Sigmoid colon (tissue), 7 donors: Measurements from ENCODE around the gene HPS6. TPM values are rescaled to one million over a fixed set of nuclear protein-coding genes. Genes with fewer than 3 reads are reported as not detected.

Experiments used
- DNase-seq: peaks from one replicate; pipeline ENCODE4 v3.0.0-alpha.2; 2019
- H3K27ac ChIP-seq, 4 donors: fragments of 200-600 bp; sonication (generic); one replicate each; pipeline ENCODE4 v1.5.1; 2016 to 2019; ENCODE audit warnings: mild to moderate bottlenecking in 1 of 4
- H3K27me3 ChIP-seq, 3 donors: fragments of 200-600 bp; sonication (generic); one replicate each; pipeline ENCODE4 v1.5.1; 2019; ENCODE audit warnings: mild to moderate bottlenecking in 1 of 3
- H3K36me3 ChIP-seq, 4 donors: fragments of 200-600 bp; sonication (generic); one replicate each; pipeline ENCODE4 v1.5.1; 2016 to 2019
- H3K4me1 ChIP-seq, 4 donors: fragments of 200-600 bp; sonication (generic); one replicate each; pipeline ENCODE4 v1.5.1; 2017 to 2019
- H3K4me3 ChIP-seq, 4 donors: fragments of 200-600 bp; sonication (generic); one replicate each; pipeline ENCODE4 v1.5.1; 2017 to 2019; ENCODE audit warnings: mild to moderate bottlenecking in 2 of 4, moderate library complexity in 1 of 4
- H3K9me3 ChIP-seq, 4 donors: fragments of 200-600 bp in 3 of 4; sonication (generic) in 3 of 4; one replicate each; pipeline versions ENCODE4 v1.5.1 to v1.6.1; 2013 to 2019
- EP300 ChIP-seq, 4 donors: sonication (generic); formaldehyde crosslinking; IDR thresholded peaks; one replicate each; pipeline ENCODE4 v1.6.1; 2017; ENCODE audit warnings: antibody characterized with exemption in 4 of 4
- POLR2A ChIP-seq, 2 donors: fragments of 450-650 bp; IDR thresholded peaks; one replicate each; pipeline ENCODE4 v1.6.1; 2016; ENCODE audit warnings: antibody characterized with exemption in 2 of 2, mild to moderate bottlenecking in 2 of 2, moderate library complexity in 2 of 2
- POLR2AphosphoS5 ChIP-seq, 4 donors: sonication (generic); formaldehyde crosslinking; IDR thresholded peaks; one replicate each; pipeline ENCODE4 v1.6.1; 2017; ENCODE audit warnings: antibody characterized with exemption in 4 of 4
- WGBS, 2 donors: extraction: QIAGEN DNeasy Blood & Tissue Kit; methylation state at CpG; one replicate each; pipeline ENCODE4 v1.1.7; 2013; 5-methylcytosine and 5-hydroxymethylcytosine counted together
- intact Hi-C: fragments of 100-400 bp; cut with DNase I; formaldehyde crosslinking; loops from one replicate; pipeline ENCODE4 v1.15.1; 2023
- polyA plus RNA-seq, 3 donors: library from polyadenylated mRNA; stranded (reverse); fragments of 200-250 nt; gene quantifications; one replicate each; pipeline ENCODE4 v1.2.3, GENCODE V29; 2013
- total RNA-seq, 4 donors: library from RNA; depleted of rRNA; stranded (reverse); fragments of >200 nt; gene quantifications; one replicate each; pipeline ENCODE4 v1.1.0, GENCODE V29; 2016
- TF ChIP-seq, protein P1 (sequence below), 4 experiments: fragments of 450-650 bp in 3 of 4; fragments of 200-600 bp in 1 of 4; IDR thresholded peaks; one replicate each; pipeline ENCODE4 v1.5.1; 2016 to 2019; ENCODE audit warnings: antibody characterized with exemption in 4 of 4, mild to moderate bottlenecking in 3 of 4, moderate library complexity in 2 of 4
- donor health status: healthy with polysubstance abuse.
- donor health status: Bipolar disorder and iron deficiency.
- donor health status: healthy.

HPS6 gene
- total and polyA plus RNA-seq, 7 donors = 9.0 to 18.9 (median 13.4) TPM

- H3K36me3 ChIP-seq = peaks cover under 1 to 10% (median 4%) of the 10 kb centered on the region in 4 donors
- no peaks in the 10 kb centered on the region for H3K27me3 ChIP-seq
- H3K4me1 ChIP-seq = no peaks in the 10 kb centered on the region
- no peak overlapping the region for H3K27ac ChIP-seq
- no peak overlapping the region for H3K4me3 ChIP-seq
- intact Hi-C loops = no loop called here
- H3K9me3 ChIP-seq = no peaks in the 10 kb centered on the region
- 59 to 77% methylated on average over 1 of the region's 1 CpG for WGBS, 2 donors
- TF ChIP-seq POLR2A (IDR thresholded peaks at IDR 0.05) (no peak), POLR2AphosphoS5 (IDR thresholded peaks at IDR 0.05) (no peak), EP300 (IDR thresholded peaks at IDR 0.05) (no peak)
- TF ChIP-seq, protein P1, sequence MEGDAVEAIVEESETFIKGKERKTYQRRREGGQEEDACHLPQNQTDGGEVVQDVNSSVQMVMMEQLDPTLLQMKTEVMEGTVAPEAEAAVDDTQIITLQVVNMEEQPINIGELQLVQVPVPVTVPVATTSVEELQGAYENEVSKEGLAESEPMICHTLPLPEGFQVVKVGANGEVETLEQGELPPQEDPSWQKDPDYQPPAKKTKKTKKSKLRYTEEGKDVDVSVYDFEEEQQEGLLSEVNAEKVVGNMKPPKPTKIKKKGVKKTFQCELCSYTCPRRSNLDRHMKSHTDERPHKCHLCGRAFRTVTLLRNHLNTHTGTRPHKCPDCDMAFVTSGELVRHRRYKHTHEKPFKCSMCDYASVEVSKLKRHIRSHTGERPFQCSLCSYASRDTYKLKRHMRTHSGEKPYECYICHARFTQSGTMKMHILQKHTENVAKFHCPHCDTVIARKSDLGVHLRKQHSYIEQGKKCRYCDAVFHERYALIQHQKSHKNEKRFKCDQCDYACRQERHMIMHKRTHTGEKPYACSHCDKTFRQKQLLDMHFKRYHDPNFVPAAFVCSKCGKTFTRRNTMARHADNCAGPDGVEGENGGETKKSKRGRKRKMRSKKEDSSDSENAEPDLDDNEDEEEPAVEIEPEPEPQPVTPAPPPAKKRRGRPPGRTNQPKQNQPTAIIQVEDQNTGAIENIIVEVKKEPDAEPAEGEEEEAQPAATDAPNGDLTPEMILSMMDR (IDR thresholded peaks at IDR 0.05) = no peak
- DNase-seq = no peak
These were observed 37.3 kb downstream of the HPS6 start for GRCh38 chr10:102102421-102102820.

DNA sequence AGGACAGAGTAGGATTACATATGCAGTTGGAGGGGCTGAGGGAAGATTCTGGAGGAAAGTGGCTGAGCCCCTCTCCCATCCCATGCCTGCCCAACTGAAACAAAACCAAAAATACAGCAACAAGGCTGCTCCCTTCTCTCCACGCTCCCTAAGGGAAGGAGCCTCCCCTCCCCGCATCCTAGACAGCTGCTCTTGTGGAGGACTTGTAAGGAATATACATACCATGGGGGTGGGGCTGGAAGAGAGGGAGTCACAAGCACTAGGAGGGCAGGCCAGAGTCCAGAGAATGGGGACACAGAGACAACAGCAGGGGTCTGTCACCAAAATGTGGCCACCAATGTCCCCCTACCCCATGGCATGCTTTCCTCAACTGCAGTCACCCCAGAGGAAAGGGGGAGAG is 41.8 kb downstream of the HPS6 start:
- intact Hi-C loops = no loop called here
- Histone ChIP-seq H3K27me3 (no peaks in the 10 kb centered on the region), H3K9me3 (no peaks in the 10 kb centered on the region), H3K4me1 (no peaks in the 10 kb centered on the region), H3K27ac (no peak overlapping the region), H3K36me3 (peaks cover 37 to 53% (median 44%) of the 10 kb centered on the region in 4 donors), H3K4me3 (no peak overlapping the region)
- WGBS, 2 donors = 85 to 90% methylated on average over 2 of the region's 2 CpGs
- TF ChIP-seq POLR2A (IDR thresholded peaks at IDR 0.05) (no peak), POLR2AphosphoS5 (IDR thresholded peaks at IDR 0.05) (no peak), EP300 (IDR thresholded peaks at IDR 0.05) (no peak)
- TF ChIP-seq, protein P1 (IDR thresholded peaks at IDR 0.05) = no peak
- no peak for DNase-seq

- Histone ChIP-seq H3K9me3 (no peaks in the 10 kb centered on the region), H3K36me3 (peaks cover 37 to 53% (median 44%) of the 10 kb centered on the region in 4 donors), H3K4me1 (peaks cover 0 to 24% (median 22%) of the 10 kb centered on the region in 4 donors), H3K27ac (no peak overlapping the region), H3K27me3 (no peaks in the 10 kb centered on the region), H3K4me3 (no peak overlapping the region)
- 92 to 93% methylated on average over 24 of the region's 24 CpGs for WGBS, 2 donors
- DNase-seq = no peak
- intact Hi-C loops = no loop called here
- TF ChIP-seq POLR2AphosphoS5 (IDR thresholded peaks at IDR 0.05) (no peak), POLR2A (IDR thresholded peaks at IDR 0.05) (no peak), EP300 (IDR thresholded peaks at IDR 0.05) (no peak)
- TF ChIP-seq, protein P1 (IDR thresholded peaks at IDR 0.05) = no peak
These were observed 44.3 kb downstream of the HPS6 start for GRCh38 chr10:102109166-102110116.

DNA sequence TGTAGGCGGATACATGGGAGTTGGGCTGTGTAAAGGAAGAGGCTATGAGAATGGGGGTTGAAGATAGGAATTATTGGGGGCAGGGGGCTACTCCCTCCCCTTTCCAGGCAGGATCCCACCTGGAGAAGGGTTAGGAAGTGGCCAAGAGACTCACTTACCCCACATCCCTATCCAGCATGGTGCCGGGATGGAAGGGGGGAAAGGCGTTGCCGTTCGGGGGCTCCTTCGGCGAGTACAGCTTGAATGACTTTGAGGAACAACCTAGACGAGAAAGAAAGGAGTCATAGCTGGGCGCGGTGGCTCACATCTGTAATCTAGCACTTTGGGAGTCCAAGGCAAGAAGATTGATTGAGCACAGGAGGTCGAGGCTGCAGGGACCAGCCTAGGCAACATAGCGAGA is 46.1 kb downstream of the HPS6 start:
- intact Hi-C loops = no loop called here
- 94 to 95% methylated on average over 12 of the region's 12 CpGs for WGBS, 2 donors
- peaks cover 37 to 53% (median 44%) of the 10 kb centered on the region in 4 donors for H3K36me3 ChIP-seq

More for the DNA sequence above, 46.1 kb downstream of the HPS6 start:
- Histone ChIP-seq H3K9me3 (no peaks in the 10 kb centered on the region), H3K27ac (no peak overlapping the region), H3K4me1 (peaks cover 0 to 40% (median 36%) of the 10 kb centered on the region in 4 donors), H3K4me3 (no peak overlapping the region), H3K27me3 (no peaks in the 10 kb centered on the region)
- DNase-seq = no peak
- TF ChIP-seq EP300 (IDR thresholded peaks at IDR 0.05) (no peak), POLR2A (IDR thresholded peaks at IDR 0.05) (no peak), POLR2AphosphoS5 (IDR thresholded peaks at IDR 0.05) (no peak)
- TF ChIP-seq, protein P1 (IDR thresholded peaks at IDR 0.05) = no peak
